NT2/D1 (cell line): ENCODE measurements around the gene MAP3K3.

ENCODE experiments used
- DNase-seq: peaks from one replicate; pipeline ENCODE4 v3.0.0-alpha.2; 2011; ENCODE audit warnings: low read depth, low spot score
- H3K27me3 ChIP-seq: 2 replicates; pipeline ENCODE4 v1.6.0; 2011; ENCODE audit warnings: mild to moderate bottlenecking; ENCODE audit not compliant: insufficient read length, insufficient read depth
- H3K36me3 ChIP-seq: 2 replicates; pipeline ENCODE4 v1.6.1; 2011; ENCODE audit warnings: mild to moderate bottlenecking, low read length, mixed read lengths; ENCODE audit not compliant: insufficient read depth, insufficient read length
- H3K4me1 ChIP-seq: 2 replicates; pipeline ENCODE4 v1.5.1; 2011; ENCODE audit not compliant: insufficient read depth, insufficient read length
- H3K4me3 ChIP-seq: 2 replicates; pipeline ENCODE4 v1.5.1; 2011; ENCODE audit warnings: low read depth; ENCODE audit not compliant: insufficient read length
- H3K9ac ChIP-seq: 2 replicates; pipeline ENCODE4 v1.6.0; 2011; ENCODE audit warnings: low read depth; ENCODE audit not compliant: insufficient read length
- H3K9me3 ChIP-seq: 2 replicates; pipeline ENCODE4 v1.5.1; 2011; ENCODE audit warnings: mild to moderate bottlenecking, low read length; ENCODE audit not compliant: insufficient read depth
- SUZ12 ChIP-seq: IDR thresholded peaks from 2 replicates; pipeline ENCODE4 v1.6.1; 2011; ENCODE audit not compliant: insufficient read length, insufficient read depth; ENCODE audit errors: extremely low read depth
- YY1 ChIP-seq: IDR thresholded peaks from 2 replicates; pipeline ENCODE4 v1.6.1; 2011; ENCODE audit not compliant: insufficient read length, insufficient read depth
- ZNF274 ChIP-seq: IDR thresholded peaks from 2 replicates; pipeline ENCODE4 v1.6.1; 2011; ENCODE audit warnings: mild to moderate bottlenecking, low read depth, low read length

The MAP3K3 gene

DNA sequence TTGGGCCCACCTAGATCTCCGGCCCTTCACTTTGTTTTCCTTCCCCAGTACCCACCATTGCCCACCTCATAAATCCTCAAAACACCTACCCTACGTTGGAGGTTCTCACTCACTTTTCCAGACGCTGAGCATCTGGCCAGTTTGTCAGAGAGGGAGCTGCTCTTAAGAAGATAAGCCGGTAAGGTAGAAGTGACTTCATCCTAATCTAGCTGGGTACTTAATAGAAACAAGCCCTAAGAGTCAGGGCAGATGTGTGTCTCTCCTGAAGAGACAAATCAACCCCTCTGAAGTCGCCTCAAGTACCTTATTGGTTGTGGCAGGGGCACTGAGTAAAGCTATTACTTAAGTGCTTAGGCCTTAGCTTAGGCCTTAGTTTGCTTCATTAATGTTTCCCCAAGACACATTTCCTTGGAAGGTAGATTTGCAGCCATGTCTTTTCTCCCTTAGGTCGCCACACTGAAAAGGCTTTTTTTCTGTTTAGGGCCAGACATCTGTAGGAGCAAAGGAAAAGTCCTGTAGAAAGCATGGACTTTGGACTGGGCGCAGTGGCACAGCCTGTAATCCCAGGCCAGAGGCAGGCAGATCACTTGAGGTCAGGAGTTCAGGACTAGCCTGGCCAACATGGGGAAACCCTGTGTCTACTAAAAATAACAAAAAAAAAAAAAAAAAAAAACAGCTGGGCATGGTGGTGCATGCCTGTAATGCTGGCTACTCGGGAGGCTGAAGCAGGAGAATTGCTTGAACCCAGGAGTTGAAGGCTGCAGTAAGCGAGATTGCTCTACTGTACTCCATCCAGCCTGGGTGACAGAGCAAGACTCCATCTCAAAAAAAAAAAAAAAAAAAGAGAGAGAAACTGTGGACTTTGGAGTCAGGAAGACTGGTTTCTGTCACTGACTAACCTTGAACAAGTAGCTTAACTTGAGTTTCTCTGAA, 20.5 kb upstream of the MAP3K3 start:
- peak overlapping the region; percentile 69 for H3K4me3 ChIP-seq
- H3K36me3 ChIP-seq, result peaks cover 29% of the 10 kb centered on the region
- no peaks in the 10 kb centered on the region for H3K27me3 ChIP-seq
- no peaks in the 10 kb centered on the region for H3K9me3 ChIP-seq
- no peak for DNase-seq
- no peaks in the 10 kb centered on the region for H3K4me1 ChIP-seq
- TF ChIP-seq YY1, result no peak
- TF ChIP-seq ZNF274, result no peak
- no peak for TF ChIP-seq SUZ12
- H3K9ac ChIP-seq, result peak overlapping the region; percentile 86

GRCh38 chr17:63609816-63610573, 12.2 kb upstream of the MAP3K3 start:
- Histone ChIP-seq H3K27me3 (no peaks in the 10 kb centered on the region), H3K4me3 (no peak overlapping the region), H3K36me3 (peaks cover 56% of the 10 kb centered on the region), H3K9ac (no peak overlapping the region), H3K4me1 (no peaks in the 10 kb centered on the region), H3K9me3 (no peaks in the 10 kb centered on the region)
- DNase-seq, result no peak
- TF ChIP-seq SUZ12 (no peak), ZNF274 (no peak), YY1 (no peak)

- Histone ChIP-seq H3K9me3 (no peaks in the 10 kb centered on the region), H3K4me3 (no peak overlapping the region), H3K36me3 (peaks cover 47% of the 10 kb centered on the region), H3K27me3 (no peaks in the 10 kb centered on the region), H3K9ac (no peak overlapping the region), H3K4me1 (no peaks in the 10 kb centered on the region)
- no peak for DNase-seq
- TF ChIP-seq YY1, result no peak
- TF ChIP-seq ZNF274, result no peak
- TF ChIP-seq SUZ12, result no peak
Observed at GRCh38 chr17:63610854-63611253, 11.4 kb upstream of the MAP3K3 start.

DNA sequence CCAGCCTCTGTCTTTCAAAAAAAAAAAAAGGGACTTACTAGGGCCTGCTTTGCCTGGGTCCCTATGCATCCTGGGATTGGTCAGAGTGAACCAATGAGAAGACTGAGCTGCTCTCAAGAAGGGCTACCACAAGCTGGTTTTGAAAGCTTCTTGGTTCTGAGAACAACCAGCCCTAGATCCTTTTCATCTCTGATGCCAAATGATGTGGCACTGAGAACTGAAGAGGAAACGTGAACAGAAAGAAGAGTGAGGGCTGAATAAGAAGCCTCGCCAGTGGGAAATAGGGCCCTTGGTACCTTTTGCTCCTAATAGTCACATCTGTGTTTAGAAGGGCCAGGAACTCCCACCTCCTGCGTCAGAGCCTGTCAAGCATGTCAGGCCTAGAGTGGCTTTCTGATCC, 10.9 kb upstream of the MAP3K3 start:
- TF ChIP-seq ZNF274, result no peak
- no peak for TF ChIP-seq SUZ12
- TF ChIP-seq YY1, result no peak
- Histone ChIP-seq H3K9me3 (no peaks in the 10 kb centered on the region), H3K36me3 (peaks cover 42% of the 10 kb centered on the region), H3K9ac (no peak overlapping the region), H3K4me1 (no peaks in the 10 kb centered on the region), H3K4me3 (no peak overlapping the region), H3K27me3 (no peaks in the 10 kb centered on the region)
- DNase-seq, result no peak

- no peak for TF ChIP-seq ZNF274
- no peak for TF ChIP-seq SUZ12
- no peak for TF ChIP-seq YY1
- H3K4me3 ChIP-seq, result no peak overlapping the region
- no peaks in the 10 kb centered on the region for H3K27me3 ChIP-seq
- peaks cover 21% of the 10 kb centered on the region for H3K36me3 ChIP-seq
- no peaks in the 10 kb centered on the region for H3K4me1 ChIP-seq
- no peak overlapping the region for H3K9ac ChIP-seq
- DNase-seq, result no peak
- no peaks in the 10 kb centered on the region for H3K9me3 ChIP-seq
Observed at GRCh38 chr17:63613663-63614062, 8.6 kb upstream of the MAP3K3 start.

- Histone ChIP-seq H3K4me1 (no peaks in the 10 kb centered on the region), H3K27me3 (no peaks in the 10 kb centered on the region), H3K4me3 (peak overlapping the region; percentile 50), H3K9me3 (no peaks in the 10 kb centered on the region), H3K36me3 (no peaks in the 10 kb centered on the region), H3K9ac (peak overlapping the region; percentile 79)
- no peak for DNase-seq
- no peak for TF ChIP-seq ZNF274
- no peak for TF ChIP-seq YY1
- TF ChIP-seq SUZ12, result no peak
Observed at GRCh38 chr17:63621229-63621683, 961 bp upstream of the MAP3K3 start.
